HUES48 (cell line): ENCODE data around the gene POMGNT2.

ENCODE experiments used
- H3K27ac ChIP-seq: one replicate; pipeline ENCODE4 v1.7.0; 2013; ENCODE audit warnings: low read depth, low read length, inconsistent platforms
- H3K27me3 ChIP-seq: 2 replicates; pipeline ENCODE4 v1.6.1; 2013; ENCODE audit warnings: mild to moderate bottlenecking, low read length; ENCODE audit not compliant: control insufficient read depth, insufficient read depth
- H3K36me3 ChIP-seq: 2 replicates; pipeline ENCODE4 v1.6.1; 2013; ENCODE audit warnings: low read length; ENCODE audit not compliant: control insufficient read depth, insufficient read depth
- H3K4me1 ChIP-seq: 2 replicates; pipeline ENCODE4 v1.6.1; 2013; ENCODE audit warnings: mild to moderate bottlenecking, low read length; ENCODE audit not compliant: control insufficient read depth, insufficient read depth
- H3K4me3 ChIP-seq: 2 replicates; pipeline ENCODE4 v1.5.1; 2013; ENCODE audit warnings: mild to moderate bottlenecking, low read depth, low read length
- H3K9ac ChIP-seq: 2 replicates; pipeline ENCODE4 v1.6.1; 2013; ENCODE audit warnings: mild to moderate bottlenecking, low read depth, low read length, moderate library complexity
- H3K9me3 ChIP-seq: 2 replicates; pipeline ENCODE4 v1.6.1; 2013; ENCODE audit warnings: low read length; ENCODE audit not compliant: control insufficient read depth, insufficient read depth

Gene POMGNT2

DNA sequence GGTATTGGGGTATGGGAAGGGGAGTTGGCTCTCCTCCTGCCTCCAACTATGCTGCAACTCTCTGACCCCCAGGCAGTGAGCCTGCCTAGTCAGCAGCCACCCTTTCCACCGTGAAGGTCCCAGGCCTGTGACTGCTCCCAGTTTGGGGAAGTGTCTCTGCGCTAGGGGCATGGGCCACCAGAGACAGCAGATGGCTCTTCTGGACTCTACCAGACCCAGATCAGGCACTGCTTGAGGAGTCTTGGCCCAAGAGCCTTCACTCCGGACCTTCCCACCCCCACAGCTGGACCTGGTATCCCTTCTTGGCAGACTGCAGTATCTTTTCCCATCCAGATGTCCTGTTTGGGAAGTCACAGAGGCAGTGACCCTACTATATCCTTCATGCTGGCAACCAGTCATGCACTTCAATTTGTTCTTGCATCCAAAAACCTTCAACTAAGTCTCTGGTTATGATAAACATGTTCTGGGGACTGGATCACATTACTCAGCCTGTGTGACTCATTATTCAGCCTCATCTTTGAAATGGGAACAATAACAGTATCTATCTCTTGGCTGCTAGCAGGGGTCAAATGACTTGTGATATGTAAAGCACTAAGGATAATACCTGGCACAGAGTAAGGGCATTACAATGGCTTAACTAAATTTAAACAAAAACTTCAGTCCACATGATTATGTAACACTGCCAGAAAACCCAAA is 62.7 kb downstream of the POMGNT2 start:
- no peak overlapping the region for H3K27ac ChIP-seq
- no peak overlapping the region for H3K9ac ChIP-seq
- no peak overlapping the region for H3K4me3 ChIP-seq
- H3K9me3 ChIP-seq = peaks cover 36% of the 10 kb centered on the region
- H3K27me3 ChIP-seq = no peaks in the 10 kb centered on the region
- no peaks in the 10 kb centered on the region for H3K4me1 ChIP-seq
- H3K36me3 ChIP-seq = no peaks in the 10 kb centered on the region

DNA sequence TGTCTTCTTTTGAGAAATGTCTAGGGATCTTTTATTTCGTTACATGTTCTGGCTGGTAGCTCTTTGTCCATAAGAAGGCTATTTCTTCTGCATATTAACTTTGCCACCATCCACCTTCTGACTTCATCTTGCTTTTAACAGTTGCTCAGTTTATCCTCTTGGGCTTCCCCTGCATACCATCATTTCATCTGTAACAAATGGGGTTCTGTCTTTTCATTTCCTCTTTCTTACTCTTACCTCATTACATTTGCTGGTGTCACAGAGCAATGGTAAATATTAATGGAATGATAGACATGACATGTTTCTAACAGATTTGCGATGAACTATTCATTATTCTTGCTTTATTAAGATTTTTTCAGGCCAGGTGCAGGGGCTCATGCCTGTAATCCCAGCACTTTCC is 64.4 kb downstream of the POMGNT2 start:
- Histone ChIP-seq H3K4me3 (no peak overlapping the region), H3K4me1 (no peaks in the 10 kb centered on the region), H3K9ac (no peak overlapping the region), H3K27ac (no peak overlapping the region), H3K27me3 (no peaks in the 10 kb centered on the region), H3K9me3 (peaks cover 31% of the 10 kb centered on the region), H3K36me3 (no peaks in the 10 kb centered on the region)

DNA sequence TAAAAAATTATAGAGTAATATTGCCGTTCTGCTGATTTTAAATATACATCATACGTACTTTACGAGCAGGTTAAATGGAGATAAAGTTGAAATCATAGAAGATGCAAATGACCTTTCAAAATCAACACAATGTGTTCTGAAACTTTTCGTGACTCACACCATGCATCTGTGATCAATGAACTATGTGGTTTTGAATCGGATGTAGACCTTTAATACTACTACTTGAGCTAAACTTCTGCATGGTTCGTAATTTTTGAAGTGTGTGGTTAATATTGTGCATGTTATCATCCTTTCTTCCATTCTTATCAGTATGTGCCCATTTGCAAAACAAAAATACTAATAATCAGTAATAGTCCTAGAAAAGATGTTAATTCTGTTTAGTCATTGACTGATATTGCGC is 67.9 kb downstream of the POMGNT2 start:
- Histone ChIP-seq H3K9me3 (no peaks in the 10 kb centered on the region), H3K36me3 (no peaks in the 10 kb centered on the region), H3K9ac (no peak overlapping the region), H3K27me3 (no peaks in the 10 kb centered on the region), H3K4me1 (no peaks in the 10 kb centered on the region), H3K4me3 (no peak overlapping the region), H3K27ac (no peak overlapping the region)

DNA sequence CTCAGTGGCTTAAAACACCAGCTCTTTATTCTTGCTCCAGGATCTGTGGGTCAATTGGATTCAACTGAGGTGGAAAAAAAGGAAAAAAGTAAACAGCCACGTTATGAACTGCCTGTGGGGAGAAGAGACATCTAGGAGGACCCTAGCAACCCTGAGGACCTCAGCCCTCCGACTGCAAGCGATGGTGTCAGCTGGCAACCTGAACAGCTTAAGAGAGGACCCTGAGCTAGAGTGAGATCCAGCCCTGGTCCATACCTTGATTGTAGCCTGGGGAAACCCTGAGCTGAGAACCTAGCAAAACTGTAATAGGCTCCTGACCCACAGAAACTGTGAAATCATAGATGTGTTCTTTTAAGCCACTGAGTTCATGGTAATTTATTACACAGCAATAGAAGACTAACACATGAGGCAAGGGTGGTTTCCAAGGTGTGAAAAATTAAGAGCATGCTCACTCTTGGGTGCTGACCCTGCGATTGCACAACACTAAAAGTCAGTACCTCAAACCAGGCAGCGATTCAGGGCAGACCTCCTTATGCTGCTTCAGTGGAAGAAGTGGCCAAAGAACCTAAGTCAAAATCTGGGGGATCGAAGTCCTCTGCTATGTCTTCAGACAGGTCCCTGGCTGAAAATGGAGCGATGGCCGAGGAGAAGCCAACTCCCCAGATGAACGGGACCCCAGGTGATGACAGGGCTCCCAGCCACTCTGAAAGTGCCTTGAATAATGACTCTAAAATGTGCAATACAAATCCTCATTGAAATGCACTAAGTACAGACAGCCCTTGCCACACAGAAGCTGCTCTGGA is 69.1 kb downstream of the POMGNT2 start:
- no peak overlapping the region for H3K4me3 ChIP-seq
- H3K9me3 ChIP-seq = no peaks in the 10 kb centered on the region
- no peaks in the 10 kb centered on the region for H3K27me3 ChIP-seq
- H3K27ac ChIP-seq = no peak overlapping the region
- no peaks in the 10 kb centered on the region for H3K4me1 ChIP-seq
- no peak overlapping the region for H3K9ac ChIP-seq
- H3K36me3 ChIP-seq = no peaks in the 10 kb centered on the region

DNA sequence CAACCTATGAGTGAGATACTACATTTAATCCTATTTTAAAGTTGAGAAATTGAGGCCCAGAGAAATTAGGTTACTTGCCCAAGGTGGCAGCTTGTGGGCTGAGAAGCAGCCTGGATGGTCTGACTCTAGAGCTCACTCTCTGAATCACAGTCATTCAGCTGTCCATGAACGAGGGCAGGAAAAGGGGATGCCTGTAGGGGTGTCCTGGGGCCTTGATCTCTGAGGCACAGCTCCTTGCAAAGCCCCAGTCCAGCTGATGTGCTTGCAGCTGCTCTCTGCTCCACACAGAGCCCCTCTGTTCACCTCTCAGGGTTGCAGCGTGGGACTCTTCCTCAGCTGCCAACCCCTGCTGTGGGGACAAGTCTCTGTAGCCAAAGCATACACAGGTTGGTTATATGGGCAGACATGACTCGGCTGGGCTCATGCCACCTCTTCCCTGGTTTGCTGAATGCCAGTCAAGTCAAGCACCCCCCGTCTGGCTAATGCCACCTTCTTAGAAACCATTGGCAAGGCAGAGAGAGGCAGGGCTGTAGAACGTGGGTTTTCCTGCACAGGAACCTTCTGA is 70.0 kb downstream of the POMGNT2 start:
- Histone ChIP-seq H3K27me3 (no peaks in the 10 kb centered on the region), H3K9me3 (no peaks in the 10 kb centered on the region), H3K4me1 (no peaks in the 10 kb centered on the region), H3K9ac (no peak overlapping the region), H3K27ac (no peak overlapping the region), H3K36me3 (no peaks in the 10 kb centered on the region), H3K4me3 (no peak overlapping the region)

DNA sequence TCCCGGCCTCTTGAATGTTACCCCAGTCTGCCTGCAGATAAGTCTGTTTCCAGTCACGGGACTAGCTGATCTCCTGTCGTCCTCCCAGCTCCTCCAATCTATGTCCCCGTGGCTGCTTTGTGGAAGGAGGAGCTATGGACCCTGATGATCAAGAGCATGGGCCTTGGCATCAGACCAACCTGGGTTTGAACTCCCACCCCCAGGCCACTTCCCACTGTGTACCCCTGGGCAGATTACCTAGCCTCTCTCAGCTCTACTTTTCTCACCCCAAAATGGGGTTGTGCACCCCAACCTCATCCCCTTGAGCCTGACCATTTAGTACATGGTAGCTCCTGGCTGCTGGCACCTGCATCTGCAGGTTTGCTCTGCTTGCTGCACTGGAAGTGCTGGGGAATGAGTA is 71.0 kb downstream of the POMGNT2 start:
- Histone ChIP-seq H3K27ac (no peak overlapping the region), H3K4me3 (no peak overlapping the region), H3K36me3 (no peaks in the 10 kb centered on the region), H3K9me3 (no peaks in the 10 kb centered on the region), H3K4me1 (no peaks in the 10 kb centered on the region), H3K27me3 (no peaks in the 10 kb centered on the region), H3K9ac (no peak overlapping the region)

DNA sequence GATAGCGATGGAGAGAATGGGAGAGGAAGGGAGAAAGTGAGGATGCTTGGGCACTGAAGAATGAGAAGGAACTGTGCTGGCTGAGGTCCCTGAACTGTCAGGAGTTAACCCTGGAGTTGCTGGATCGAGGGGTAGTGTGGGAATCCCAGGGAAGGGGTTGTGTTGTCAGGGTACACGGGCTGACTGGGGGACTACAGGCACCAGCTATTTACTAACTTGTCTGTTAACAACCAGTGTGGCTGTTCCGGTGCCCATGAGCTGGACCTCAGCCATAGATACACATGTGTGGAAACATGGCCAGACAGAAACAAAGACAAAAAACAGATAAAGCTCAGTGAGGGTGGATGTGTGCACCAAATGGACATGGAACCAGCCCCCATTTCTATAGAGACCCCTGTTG is 71.7 kb downstream of the POMGNT2 start:
- Histone ChIP-seq H3K9me3 (no peaks in the 10 kb centered on the region), H3K27me3 (no peaks in the 10 kb centered on the region), H3K4me1 (no peaks in the 10 kb centered on the region), H3K36me3 (no peaks in the 10 kb centered on the region), H3K9ac (no peak overlapping the region), H3K4me3 (no peak overlapping the region), H3K27ac (no peak overlapping the region)

DNA sequence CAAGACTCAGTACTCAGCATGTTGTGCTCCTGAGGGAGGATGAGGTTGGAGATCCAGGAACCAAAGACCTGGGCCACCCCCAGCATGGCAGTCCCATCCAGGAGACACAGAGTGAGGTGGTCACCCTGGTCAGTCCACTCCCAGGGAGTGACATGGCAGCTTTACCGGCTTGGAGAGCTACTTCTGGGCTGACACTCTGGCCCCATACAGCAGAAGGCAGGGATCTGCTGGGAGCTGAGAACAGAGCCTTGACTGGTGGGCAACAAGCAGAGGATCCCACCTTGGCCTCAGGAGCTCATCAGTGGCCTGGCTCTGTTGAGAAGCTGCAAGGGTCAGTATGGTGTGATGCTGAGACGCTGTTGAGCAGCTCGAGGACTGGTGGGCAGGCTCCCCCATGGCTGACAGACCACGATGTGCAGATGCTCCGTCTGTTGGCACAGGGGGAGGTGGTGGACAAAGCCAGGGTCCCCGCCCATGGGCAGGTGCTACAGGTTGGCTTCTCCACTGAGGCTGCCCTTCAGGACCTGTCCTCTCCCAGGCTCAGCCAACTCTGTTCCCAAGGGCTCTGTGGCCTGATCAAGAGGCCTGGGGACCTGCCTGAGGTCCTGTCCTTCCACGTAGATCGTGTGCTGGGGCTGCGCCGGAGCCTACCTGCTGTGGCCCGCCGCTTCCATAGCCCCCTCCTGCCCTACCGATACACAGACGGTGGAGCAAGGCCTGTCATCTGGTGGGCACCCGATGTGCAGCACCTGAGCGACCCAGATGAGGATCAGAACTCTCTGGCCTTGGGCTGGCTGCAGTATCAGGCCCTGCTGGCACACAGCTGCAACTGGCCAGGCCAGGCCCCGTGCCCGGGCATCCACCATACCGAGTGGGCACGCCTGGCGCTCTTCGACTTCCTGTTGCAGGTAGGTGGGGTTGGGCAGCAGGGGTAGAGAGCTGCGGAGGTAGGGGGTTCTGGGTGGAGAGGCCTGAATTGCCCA is 72.9 kb downstream of the POMGNT2 start:
- no peak overlapping the region for H3K4me3 ChIP-seq
- no peaks in the 10 kb centered on the region for H3K9me3 ChIP-seq
- H3K36me3 ChIP-seq = no peaks in the 10 kb centered on the region
- H3K27me3 ChIP-seq = no peaks in the 10 kb centered on the region
- H3K9ac ChIP-seq = no peak overlapping the region
- no peak overlapping the region for H3K27ac ChIP-seq
- no peaks in the 10 kb centered on the region for H3K4me1 ChIP-seq

DNA sequence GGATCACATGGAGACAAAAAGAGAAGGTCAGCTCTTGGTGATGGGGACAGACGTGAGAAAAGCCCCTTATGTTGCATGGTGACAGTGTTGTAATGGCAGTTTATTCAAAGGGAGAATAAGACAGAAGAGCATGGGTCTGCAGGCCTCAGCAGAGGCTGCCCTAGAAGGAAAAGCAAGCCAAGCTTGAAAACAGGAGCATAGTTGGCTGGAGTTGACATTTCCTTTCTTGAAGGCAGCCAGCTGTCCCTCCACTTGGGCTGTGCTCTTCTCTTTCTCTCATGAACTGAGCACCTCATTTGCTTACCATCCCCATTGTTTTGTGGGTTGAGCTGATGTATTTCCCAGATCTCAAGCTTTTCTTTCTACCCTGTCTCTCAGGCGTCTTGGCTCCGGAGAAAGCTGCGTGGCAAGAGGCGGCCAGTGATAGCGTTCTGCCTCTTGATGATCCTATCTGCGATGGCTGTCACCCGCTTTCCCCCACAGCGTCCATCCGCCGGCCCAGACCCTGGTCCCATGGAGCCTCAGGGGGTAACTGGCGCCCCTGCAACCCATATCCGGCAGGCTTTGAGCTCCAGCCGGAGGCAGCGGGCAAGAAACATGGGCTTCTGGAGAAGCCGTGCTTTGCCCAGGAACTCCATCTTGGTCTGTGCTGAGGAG is 73.9 kb downstream of the POMGNT2 start:
- Histone ChIP-seq H3K36me3 (no peaks in the 10 kb centered on the region), H3K9me3 (no peaks in the 10 kb centered on the region), H3K27ac (no peak overlapping the region), H3K4me3 (no peak overlapping the region), H3K9ac (no peak overlapping the region), H3K27me3 (no peaks in the 10 kb centered on the region), H3K4me1 (no peaks in the 10 kb centered on the region)

DNA sequence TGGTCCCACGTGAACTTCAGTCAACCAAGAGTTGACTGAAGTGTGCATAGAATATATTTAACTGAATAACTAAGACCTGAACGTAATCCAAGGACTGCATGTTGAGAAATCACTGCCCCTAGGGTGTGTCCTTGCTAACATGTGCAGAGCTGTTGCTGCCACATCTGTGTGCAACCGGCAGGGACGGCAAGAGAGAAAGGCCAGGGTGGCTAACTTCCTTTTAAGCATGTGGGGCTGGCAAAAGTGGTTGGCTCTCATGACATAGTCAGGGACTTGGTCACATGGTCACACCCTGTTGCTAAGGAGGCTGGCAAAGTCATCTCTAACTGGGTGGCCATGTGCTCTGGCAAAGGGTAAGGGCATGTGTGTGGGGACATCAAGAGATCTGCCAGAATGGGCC is 74.4 kb downstream of the POMGNT2 start:
- no peak overlapping the region for H3K9ac ChIP-seq
- no peaks in the 10 kb centered on the region for H3K36me3 ChIP-seq
- no peaks in the 10 kb centered on the region for H3K27me3 ChIP-seq
- no peak overlapping the region for H3K27ac ChIP-seq
- no peaks in the 10 kb centered on the region for H3K4me1 ChIP-seq
- no peak overlapping the region for H3K4me3 ChIP-seq
- H3K9me3 ChIP-seq = no peaks in the 10 kb centered on the region
